Endodermal cell (in vitro differentiated cells): ENCODE measurements around the gene COX7B. TPM values are rescaled to one million over a fixed set of nuclear protein-coding genes. Genes with fewer than 3 reads are reported as not detected.
"Not testable (repeated sequence)": the region's sequence is repeated elsewhere in the genome, so short reads cannot be mapped to it uniquely, and the experiment has no call there.

Experiments used
- DNase-seq: peaks from one replicate; pipeline ENCODE4 v3.0.0-alpha.2; 2017
- H3K27ac ChIP-seq: 2 replicates; pipeline ENCODE4 v1.5.1; 2013; ENCODE audit warnings: mild to moderate bottlenecking, low read depth, low read length, moderate library complexity
- H3K27me3 ChIP-seq: 2 replicates; pipeline ENCODE4 v1.6.1; 2013; ENCODE audit warnings: mild to moderate bottlenecking, low read length, moderate library complexity; ENCODE audit not compliant: insufficient read depth, control insufficient read depth, poor library complexity, severe bottlenecking
- H3K36me3 ChIP-seq: 2 replicates; pipeline ENCODE4 v1.7.0; 2013; ENCODE audit warnings: mild to moderate bottlenecking, low read length, moderate library complexity; ENCODE audit not compliant: control insufficient read depth, insufficient read depth
- H3K4me1 ChIP-seq: one replicate; pipeline ENCODE4 v1.7.0; 2013; ENCODE audit warnings: low read length; ENCODE audit not compliant: control insufficient read depth, insufficient read depth
- H3K4me3 ChIP-seq: 2 replicates; pipeline ENCODE4 v1.5.1; 2013; ENCODE audit warnings: mild to moderate bottlenecking, low read length, moderate library complexity
- H3K9ac ChIP-seq: 2 replicates; pipeline ENCODE4 v1.6.1; 2013; ENCODE audit warnings: mild to moderate bottlenecking, low read length, moderate library complexity; ENCODE audit not compliant: poor library complexity, severe bottlenecking; ENCODE audit errors: extremely low read depth
- H3K9me3 ChIP-seq: 2 replicates; pipeline ENCODE4 v1.6.1; 2013; ENCODE audit warnings: mild to moderate bottlenecking, low read length, moderate library complexity; ENCODE audit not compliant: control insufficient read depth
- H3K27ac Mint-ChIP-seq: 2 replicates; pipeline ENCODE4 v1.8.0; 2020; ENCODE audit warnings: mixed read lengths
- H3K27me3 Mint-ChIP-seq: 2 replicates; pipeline ENCODE4 v1.8.0; 2021; ENCODE audit warnings: mild to moderate bottlenecking, mixed read lengths; ENCODE audit not compliant: insufficient read depth
- H3K36me3 Mint-ChIP-seq: 2 replicates; pipeline ENCODE4 v1.8.0; 2020; ENCODE audit warnings: low read depth, mixed read lengths
- H3K4me1 Mint-ChIP-seq: 2 replicates; pipeline ENCODE4 v1.8.0; 2020; ENCODE audit warnings: mixed read lengths
- H3K4me3 Mint-ChIP-seq: 2 replicates; pipeline ENCODE4 v1.8.0; 2020; ENCODE audit warnings: mild to moderate bottlenecking, moderate library complexity, mixed read lengths
- H3K9me3 Mint-ChIP-seq: 2 replicates; pipeline ENCODE4 v1.8.0; 2020; ENCODE audit warnings: mild to moderate bottlenecking, mixed read lengths
- CTCF ChIP-seq: fragments of 200-600 bp; sonication (generic); conservative IDR thresholded peaks from 2 replicates; pipeline ENCODE4 v1.5.0; 2021; ENCODE audit warnings: antibody characterized with exemption, mild to moderate bottlenecking
- WGBS, 2 experiments: methylation state at CpG; one replicate each; pipeline versions ENCODE4 v1.1.5 to v1.1.7; 2013; ENCODE audit warnings: missing lambda C conversion rate in 2 of 2, mixed read lengths in 1 of 2; ENCODE audit not compliant: insufficient coverage in 1 of 2, insufficient read length in 1 of 2; 5-methylcytosine and 5-hydroxymethylcytosine counted together
- total RNA-seq, 2 donors: library from RNA; stranded (reverse); fragmentation: NEBNext Ultra II Directional in 1 of 2; extraction: Animal tissue kit (Norgen Biotek cat#: 25700) in 1 of 2; gene quantifications; 2 replicates in 1 of 2; 3 replicates in 1 of 2; pipeline ENCODE4 v1.2.1, GENCODE V29; 2021

The COX7B gene
- total RNA-seq, 2 donors from 2014 or later, result 190 to 193 TPM

GRCh38 chrX:77917294-77917933, 18.1 kb downstream of the COX7B start:
- Mint-ChIP-seq H3K27ac (no peak overlapping the region), H3K4me3 (no peak overlapping the region), H3K9me3 (peaks cover 38% of the 10 kb centered on the region), H3K27me3 (no peaks in the 10 kb centered on the region), H3K36me3 (no peaks in the 10 kb centered on the region), H3K4me1 (peaks cover 4% of the 10 kb centered on the region)
- no peak for DNase-seq
- H3K27ac ChIP-seq, result no peak overlapping the region
- 73% methylated on average over 2 of the region's 2 CpGs; no CpG with 5 or more reads in 1 of the 2 experiments for WGBS, 2 experiments
- H3K9ac ChIP-seq, result no peak overlapping the region
- no peaks in the 10 kb centered on the region for H3K4me1 ChIP-seq
- TF ChIP-seq CTCF, result no peak
- no peaks in the 10 kb centered on the region for H3K27me3 ChIP-seq
- H3K9me3 ChIP-seq, result no peaks in the 10 kb centered on the region
- no peaks in the 10 kb centered on the region for H3K36me3 ChIP-seq
- no peak overlapping the region for H3K4me3 ChIP-seq

GRCh38 chrX:77918568-77918967, 19.3 kb downstream of the COX7B start:
- H3K27ac ChIP-seq, result no peak overlapping the region
- H3K4me3 ChIP-seq, result no peak overlapping the region
- no peak overlapping the region for H3K27ac Mint-ChIP-seq
- H3K27me3 Mint-ChIP-seq, result no peaks in the 10 kb centered on the region
- H3K4me1 ChIP-seq, result no peaks in the 10 kb centered on the region
- H3K36me3 ChIP-seq, result no peaks in the 10 kb centered on the region
- no peaks in the 10 kb centered on the region for H3K36me3 Mint-ChIP-seq
- 89 to 100% methylated on average over 1 to 3 of the region's 3 CpGs for WGBS, 2 experiments
- no peak for DNase-seq
- no peaks in the 10 kb centered on the region for H3K9me3 ChIP-seq
- TF ChIP-seq CTCF, result no peak
- H3K4me1 Mint-ChIP-seq, result no peaks in the 10 kb centered on the region
- H3K4me3 Mint-ChIP-seq, result no peak overlapping the region
- no peaks in the 10 kb centered on the region for H3K27me3 ChIP-seq
- H3K9me3 Mint-ChIP-seq, result peaks cover 41% of the 10 kb centered on the region
- H3K9ac ChIP-seq, result no peak overlapping the region

- not testable (repeated sequence) for H3K4me1 Mint-ChIP-seq, H3K4me3 ChIP-seq, H3K36me3 ChIP-seq, H3K27ac Mint-ChIP-seq, DNase-seq, H3K27me3 ChIP-seq, H3K36me3 Mint-ChIP-seq, H3K27me3 Mint-ChIP-seq, H3K4me1 ChIP-seq, H3K9ac ChIP-seq, H3K9me3 ChIP-seq, H3K27ac ChIP-seq, H3K4me3 Mint-ChIP-seq
- H3K9me3 Mint-ChIP-seq, result peaks cover 44% of the 10 kb centered on the region
- WGBS, 2 experiments, result 85% methylated on average over 6 of the region's 6 CpGs; no CpG with 5 or more reads in 1 of the 2 experiments
Observed at GRCh38 chrX:77919370-77919769, 20.1 kb downstream of the COX7B start.

GRCh38 chrX:77922787-77923186, 23.5 kb downstream of the COX7B start:
- no peak overlapping the region for H3K4me3 Mint-ChIP-seq
- H3K9me3 Mint-ChIP-seq, result peaks cover 37% of the 10 kb centered on the region
- no peaks in the 10 kb centered on the region for H3K27me3 Mint-ChIP-seq
- Histone ChIP-seq H3K36me3 (no peaks in the 10 kb centered on the region), H3K4me1 (no peaks in the 10 kb centered on the region), H3K27me3 (no peaks in the 10 kb centered on the region), H3K9me3 (no peaks in the 10 kb centered on the region), H3K27ac (no peak overlapping the region), H3K4me3 (no peak overlapping the region), H3K9ac (no peak overlapping the region)
- no peak overlapping the region for H3K27ac Mint-ChIP-seq
- no peak for TF ChIP-seq CTCF
- H3K4me1 Mint-ChIP-seq, result no peaks in the 10 kb centered on the region
- no peak for DNase-seq
- H3K36me3 Mint-ChIP-seq, result no peaks in the 10 kb centered on the region
